ENCODE data around the gene CROCC2.

DNA sequence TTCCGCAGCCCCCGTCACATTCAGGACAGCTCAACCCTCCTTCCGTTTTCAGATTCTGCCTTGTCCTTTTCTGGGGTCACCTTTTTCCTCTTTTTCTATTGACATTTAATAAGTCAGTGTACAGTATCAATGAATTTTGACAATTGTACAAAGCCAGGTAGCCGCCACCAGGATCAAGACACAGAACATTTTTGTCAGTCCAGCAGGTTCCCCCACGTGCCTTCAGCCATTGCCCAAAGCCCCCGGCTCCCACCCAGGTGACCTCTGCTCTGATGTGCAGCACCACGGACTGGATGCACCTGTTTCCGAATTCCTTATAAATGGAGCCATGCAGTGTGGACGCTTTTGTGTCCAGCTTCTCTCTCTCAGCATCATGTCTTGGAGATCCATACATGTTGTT lies 30.0 kb downstream of the CROCC2 start:
- TF ChIP-seq CTCF (IDR thresholded peaks at IDR 0.05) (no peak), POLR2AphosphoS5 (IDR thresholded peaks at IDR 0.05; ENCODE audit: insufficient read depth in 1 of 2, low read depth in 1 of 2) (no peak)
